BE2C (cell line): ENCODE results near the gene APPBP2.

Experiments
- DNase-seq: peaks from one replicate; pipeline ENCODE4 v3.0.0-alpha.2; 2020
- H3K27me3 ChIP-seq: fragments of 250-450 bp; sonication (Bioruptor Pico); 2 replicates; pipeline ENCODE4 v1.5.1; 2020; ENCODE audit warnings: mild to moderate bottlenecking
- H3K36me3 ChIP-seq: fragments of 250-450 bp; sonication (Bioruptor Pico); 2 replicates; pipeline ENCODE4 v1.5.1; 2020; ENCODE audit warnings: mild to moderate bottlenecking
- H3K4me1 ChIP-seq: fragments of 250-450 bp; sonication (Bioruptor Pico); 2 replicates; pipeline ENCODE4 v1.5.1; 2020
- H3K4me3 ChIP-seq: 2 replicates; pipeline ENCODE4 v1.5.1; 2011; ENCODE audit warnings: low read depth, low read length
- H3K9me3 ChIP-seq: fragments of 250-450 bp; sonication (Bioruptor Pico); 2 replicates; pipeline ENCODE4 v1.5.1; 2020
- CTCF ChIP-seq: IDR thresholded peaks from 2 replicates; pipeline ENCODE4 v1.5.1; 2012; ENCODE audit warnings: mild to moderate bottlenecking, low read depth, low read length

APPBP2 gene

GRCh38 chr17:60506312-60506711, 19.7 kb downstream of the APPBP2 start:
- no peaks in the 10 kb centered on the region; the same call in 1 of the 2 replicates for H3K36me3 ChIP-seq
- H3K4me1 ChIP-seq, result no peaks in the 10 kb centered on the region
- no peak overlapping the region for H3K4me3 ChIP-seq
- H3K9me3 ChIP-seq, result no peaks in the 10 kb centered on the region
- no peaks in the 10 kb centered on the region for H3K27me3 ChIP-seq
- no peak for TF ChIP-seq CTCF
- DNase-seq, result no peak

- DNase-seq, result no peak
- Histone ChIP-seq H3K4me1 (no peaks in the 10 kb centered on the region), H3K9me3 (no peaks in the 10 kb centered on the region), H3K4me3 (no peak overlapping the region), H3K27me3 (no peaks in the 10 kb centered on the region), H3K36me3 (peaks cover 10% of the 10 kb centered on the region)
- TF ChIP-seq CTCF, result no peak
These were observed 23.9 kb downstream of the APPBP2 start for GRCh38 chr17:60502145-60502544.

- peaks cover 15% of the 10 kb centered on the region for H3K36me3 ChIP-seq
- DNase-seq, result no peak
- H3K9me3 ChIP-seq, result no peaks in the 10 kb centered on the region
- H3K27me3 ChIP-seq, result no peaks in the 10 kb centered on the region
- H3K4me3 ChIP-seq, result no peak overlapping the region
- no peak for TF ChIP-seq CTCF
- H3K4me1 ChIP-seq, result no peaks in the 10 kb centered on the region
These were observed 24.5 kb downstream of the APPBP2 start for GRCh38 chr17:60501589-60501988.

GRCh38 chr17:60496041-60496440, 30.0 kb downstream of the APPBP2 start:
- Histone ChIP-seq H3K4me1 (no peaks in the 10 kb centered on the region), H3K36me3 (peaks cover 46% of the 10 kb centered on the region), H3K27me3 (no peaks in the 10 kb centered on the region), H3K4me3 (no peak overlapping the region), H3K9me3 (no peaks in the 10 kb centered on the region)
- DNase-seq, result no peak
- TF ChIP-seq CTCF, result no peak

GRCh38 chr17:60495260-60495659, 30.8 kb downstream of the APPBP2 start:
- DNase-seq, result no peak
- Histone ChIP-seq H3K36me3 (peaks cover 46% of the 10 kb centered on the region), H3K9me3 (no peaks in the 10 kb centered on the region), H3K4me3 (no peak overlapping the region), H3K4me1 (no peaks in the 10 kb centered on the region), H3K27me3 (no peaks in the 10 kb centered on the region)
- no peak for TF ChIP-seq CTCF

GRCh38 chr17:60493847-60494321, 32.2 kb downstream of the APPBP2 start:
- Histone ChIP-seq H3K9me3 (no peaks in the 10 kb centered on the region), H3K36me3 (peaks cover 39% of the 10 kb centered on the region), H3K4me1 (no peaks in the 10 kb centered on the region), H3K27me3 (no peaks in the 10 kb centered on the region), H3K4me3 (no peak overlapping the region)
- no peak for DNase-seq
- TF ChIP-seq CTCF, result no peak
